Tibial nerve (tissue), 4 donors: ENCODE data around the gene ALPP.

Source experiments
- EP300 ChIP-seq, 2 donors: sonication (generic); formaldehyde crosslinking; IDR thresholded peaks; one replicate each; pipeline ENCODE4 v1.6.1; 2017; ENCODE audit warnings: antibody characterized with exemption in 2 of 2, mild to moderate bottlenecking in 1 of 2
- POLR2A ChIP-seq, 2 donors: fragments of 450-650 bp; IDR thresholded peaks; one replicate each; pipeline ENCODE4 v1.6.1; 2017; ENCODE audit warnings: antibody characterized with exemption in 2 of 2, mild to moderate bottlenecking in 2 of 2, moderate library complexity in 2 of 2
- TF ChIP-seq, protein P1 (sequence below), 5 experiments: fragments of 200-600 bp in 3 of 5; fragments of 450-650 bp in 2 of 5; sonication (generic) in 3 of 5; IDR thresholded peaks; one replicate each; pipeline ENCODE4 v1.5.1; 2016 to 2019; ENCODE audit warnings: antibody characterized with exemption in 5 of 5, mild to moderate bottlenecking in 3 of 5, moderate library complexity in 2 of 5

DNA sequence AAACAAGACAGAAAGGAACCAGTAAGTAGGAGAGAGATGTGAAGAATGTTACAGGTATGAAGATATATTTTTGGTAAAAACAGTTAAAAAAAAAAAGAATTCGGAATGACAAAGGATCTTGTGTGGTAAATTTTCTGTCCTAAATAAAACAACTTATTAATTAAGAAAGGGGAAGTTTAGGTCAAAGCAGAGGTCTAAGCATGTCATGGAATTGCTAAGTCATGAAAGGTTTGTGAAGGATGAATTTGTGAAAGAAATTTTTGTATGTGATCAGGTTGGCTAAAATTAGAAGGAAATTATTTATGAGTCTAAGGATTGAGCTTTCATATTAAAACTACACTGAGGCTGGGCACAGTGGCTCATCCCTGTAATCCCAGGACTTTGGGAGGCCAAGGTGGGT, 17.0 kb downstream of the ALPP start:
- TF ChIP-seq, protein P1, sequence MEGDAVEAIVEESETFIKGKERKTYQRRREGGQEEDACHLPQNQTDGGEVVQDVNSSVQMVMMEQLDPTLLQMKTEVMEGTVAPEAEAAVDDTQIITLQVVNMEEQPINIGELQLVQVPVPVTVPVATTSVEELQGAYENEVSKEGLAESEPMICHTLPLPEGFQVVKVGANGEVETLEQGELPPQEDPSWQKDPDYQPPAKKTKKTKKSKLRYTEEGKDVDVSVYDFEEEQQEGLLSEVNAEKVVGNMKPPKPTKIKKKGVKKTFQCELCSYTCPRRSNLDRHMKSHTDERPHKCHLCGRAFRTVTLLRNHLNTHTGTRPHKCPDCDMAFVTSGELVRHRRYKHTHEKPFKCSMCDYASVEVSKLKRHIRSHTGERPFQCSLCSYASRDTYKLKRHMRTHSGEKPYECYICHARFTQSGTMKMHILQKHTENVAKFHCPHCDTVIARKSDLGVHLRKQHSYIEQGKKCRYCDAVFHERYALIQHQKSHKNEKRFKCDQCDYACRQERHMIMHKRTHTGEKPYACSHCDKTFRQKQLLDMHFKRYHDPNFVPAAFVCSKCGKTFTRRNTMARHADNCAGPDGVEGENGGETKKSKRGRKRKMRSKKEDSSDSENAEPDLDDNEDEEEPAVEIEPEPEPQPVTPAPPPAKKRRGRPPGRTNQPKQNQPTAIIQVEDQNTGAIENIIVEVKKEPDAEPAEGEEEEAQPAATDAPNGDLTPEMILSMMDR (IDR thresholded peaks at IDR 0.05), result no peak
- TF ChIP-seq POLR2A (IDR thresholded peaks at IDR 0.05) (no peak), EP300 (IDR thresholded peaks at IDR 0.05) (no peak)
